Measurements from ENCODE around the gene GALNT13.

The GALNT13 gene

GRCh38 chr2:154228566-154229280 is 357.0 kb downstream of the GALNT13 start:
- DNase-seq (ENCODE audit: low read depth): no peak

- DNase-seq (ENCODE audit: low read depth): no peak
Measured at GRCh38 chr2:154229966-154230365, 358.2 kb downstream of the GALNT13 start.

GRCh38 chr2:154231021-154231420 is 359.3 kb downstream of the GALNT13 start:
- no peak for DNase-seq (ENCODE audit: low read depth)

GRCh38 chr2:154233231-154233630 is 361.5 kb downstream of the GALNT13 start:
- DNase-seq (ENCODE audit: low read depth): no peak

GRCh38 chr2:154238252-154238651 is 366.5 kb downstream of the GALNT13 start:
- no peak for DNase-seq (ENCODE audit: low read depth)

GRCh38 chr2:154240316-154240715 is 368.6 kb downstream of the GALNT13 start:
- no peak for DNase-seq (ENCODE audit: low read depth)

- DNase-seq (ENCODE audit: low read depth): no peak
Measured at GRCh38 chr2:154240921-154241379, 369.2 kb downstream of the GALNT13 start.

- DNase-seq (ENCODE audit: low read depth): no peak
Measured at GRCh38 chr2:154242687-154243086, 371.0 kb downstream of the GALNT13 start.

GRCh38 chr2:154243685-154244084 is 372.0 kb downstream of the GALNT13 start:
- DNase-seq (ENCODE audit: low read depth): no peak

- no peak for DNase-seq (ENCODE audit: low read depth)
Measured at GRCh38 chr2:154244932-154245331, 373.2 kb downstream of the GALNT13 start.

GRCh38 chr2:154247503-154247902 is 375.8 kb downstream of the GALNT13 start:
- no peak for DNase-seq (ENCODE audit: low read depth)

GRCh38 chr2:154256136-154256535 is 384.4 kb downstream of the GALNT13 start:
- DNase-seq (ENCODE audit: low read depth): no peak

- DNase-seq (ENCODE audit: low read depth): no peak
Measured at GRCh38 chr2:154259030-154259429, 387.3 kb downstream of the GALNT13 start.

GRCh38 chr2:154261473-154262027 is 389.8 kb downstream of the GALNT13 start:
- DNase-seq (ENCODE audit: low read depth): no peak

- DNase-seq (ENCODE audit: low read depth): no peak
Measured at GRCh38 chr2:154263206-154263605, 391.5 kb downstream of the GALNT13 start.

- no peak for DNase-seq (ENCODE audit: low read depth)
Measured at GRCh38 chr2:154264024-154264423, 392.3 kb downstream of the GALNT13 start.

- no peak for DNase-seq (ENCODE audit: low read depth)
Measured at GRCh38 chr2:154267983-154268382, 396.3 kb downstream of the GALNT13 start.

- DNase-seq (ENCODE audit: low read depth): no peak
Measured at GRCh38 chr2:154280543-154280942, 408.8 kb downstream of the GALNT13 start.

GRCh38 chr2:154289870-154290269 is 418.1 kb downstream of the GALNT13 start:
- DNase-seq (ENCODE audit: low read depth): no peak

- no peak for DNase-seq (ENCODE audit: low read depth)
Measured at GRCh38 chr2:154291511-154291910, 419.8 kb downstream of the GALNT13 start.

- DNase-seq (ENCODE audit: low read depth): no peak
Measured at GRCh38 chr2:154291927-154292326, 420.2 kb downstream of the GALNT13 start.

GRCh38 chr2:154293864-154294263 is 422.1 kb downstream of the GALNT13 start:
- no peak for DNase-seq (ENCODE audit: low read depth)

GRCh38 chr2:154306266-154306970 is 434.7 kb downstream of the GALNT13 start:
- no peak for DNase-seq (ENCODE audit: low read depth)
